GM12801 (cell line): ENCODE results near the gene TBC1D22A.

ENCODE experiments used
- TF ChIP-seq, protein P1 (sequence below): IDR thresholded peaks from one replicate; pipeline ENCODE4 v1.5.1; 2011; ENCODE audit warnings: control low read depth; ENCODE audit not compliant: insufficient read length; ENCODE audit errors: extremely low read depth

Gene TBC1D22A

DNA sequence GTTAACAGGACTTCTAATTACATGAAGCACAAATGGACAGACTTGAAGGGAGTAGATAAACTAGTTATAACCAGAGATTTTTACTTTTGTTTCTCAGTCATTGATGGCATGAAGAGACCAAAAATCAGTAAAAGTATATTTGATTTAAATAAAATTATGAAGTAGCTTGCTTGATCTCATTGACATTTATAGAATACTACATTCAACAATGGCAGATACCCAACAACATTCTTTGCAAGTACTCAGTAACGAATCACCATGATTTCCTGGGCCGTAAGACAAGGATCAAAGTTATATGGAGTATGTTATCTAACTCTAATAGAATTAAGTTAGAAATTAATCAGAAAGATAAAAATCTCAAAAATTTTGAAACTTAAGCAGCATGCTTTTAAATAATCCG, 317.6 kb downstream of the TBC1D22A start:
- TF ChIP-seq, protein P1, sequence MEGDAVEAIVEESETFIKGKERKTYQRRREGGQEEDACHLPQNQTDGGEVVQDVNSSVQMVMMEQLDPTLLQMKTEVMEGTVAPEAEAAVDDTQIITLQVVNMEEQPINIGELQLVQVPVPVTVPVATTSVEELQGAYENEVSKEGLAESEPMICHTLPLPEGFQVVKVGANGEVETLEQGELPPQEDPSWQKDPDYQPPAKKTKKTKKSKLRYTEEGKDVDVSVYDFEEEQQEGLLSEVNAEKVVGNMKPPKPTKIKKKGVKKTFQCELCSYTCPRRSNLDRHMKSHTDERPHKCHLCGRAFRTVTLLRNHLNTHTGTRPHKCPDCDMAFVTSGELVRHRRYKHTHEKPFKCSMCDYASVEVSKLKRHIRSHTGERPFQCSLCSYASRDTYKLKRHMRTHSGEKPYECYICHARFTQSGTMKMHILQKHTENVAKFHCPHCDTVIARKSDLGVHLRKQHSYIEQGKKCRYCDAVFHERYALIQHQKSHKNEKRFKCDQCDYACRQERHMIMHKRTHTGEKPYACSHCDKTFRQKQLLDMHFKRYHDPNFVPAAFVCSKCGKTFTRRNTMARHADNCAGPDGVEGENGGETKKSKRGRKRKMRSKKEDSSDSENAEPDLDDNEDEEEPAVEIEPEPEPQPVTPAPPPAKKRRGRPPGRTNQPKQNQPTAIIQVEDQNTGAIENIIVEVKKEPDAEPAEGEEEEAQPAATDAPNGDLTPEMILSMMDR = no peak

DNA sequence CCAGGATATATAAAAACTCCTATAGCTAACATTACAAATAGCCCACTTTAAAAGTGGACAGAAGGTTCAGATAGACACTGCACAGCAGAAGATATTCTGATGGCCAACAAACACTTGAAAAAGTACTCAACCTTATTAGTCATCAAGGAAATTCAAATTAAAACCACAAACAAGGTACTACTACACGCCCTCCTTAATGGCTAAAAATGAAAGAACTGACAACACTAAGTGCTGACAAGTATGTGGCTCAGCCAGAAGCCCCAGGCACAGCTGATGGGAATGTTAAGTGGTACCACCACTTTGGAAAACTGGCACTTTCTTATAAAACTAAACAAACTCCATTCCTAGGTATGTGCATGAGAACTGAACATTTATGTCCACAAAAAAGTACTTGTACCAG, 320.1 kb downstream of the TBC1D22A start:
- TF ChIP-seq, protein P1 = no peak

DNA sequence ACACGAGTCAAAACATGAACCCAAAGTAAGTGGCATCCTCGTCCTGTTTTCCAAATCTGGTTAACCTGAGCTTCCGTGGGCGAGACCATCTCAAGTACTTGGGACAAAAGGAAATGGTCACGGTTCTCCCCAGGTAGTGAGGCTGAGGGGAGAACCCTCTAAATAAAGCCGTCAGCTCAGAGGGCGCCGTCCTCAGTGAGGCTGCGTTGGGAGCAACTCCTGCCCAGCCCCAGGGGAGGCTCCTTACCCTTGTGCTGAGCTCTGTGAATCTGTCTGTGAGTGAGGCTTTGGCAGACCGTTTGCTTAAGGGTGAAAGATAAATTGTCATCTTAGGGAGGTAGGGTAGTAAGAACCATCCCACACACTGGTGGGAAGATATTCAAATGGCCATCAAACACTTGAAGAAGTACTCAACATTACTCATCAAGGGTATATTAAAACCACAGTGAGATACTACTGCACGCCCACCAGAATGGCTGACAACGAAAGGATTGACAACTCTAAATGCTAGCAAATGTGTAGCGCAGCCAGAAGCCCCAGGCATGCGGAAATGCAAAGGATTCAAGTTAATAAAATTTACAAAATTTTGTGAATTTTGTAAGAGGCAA, 321.0 kb downstream of the TBC1D22A start:
- TF ChIP-seq, protein P1 = no peak

DNA sequence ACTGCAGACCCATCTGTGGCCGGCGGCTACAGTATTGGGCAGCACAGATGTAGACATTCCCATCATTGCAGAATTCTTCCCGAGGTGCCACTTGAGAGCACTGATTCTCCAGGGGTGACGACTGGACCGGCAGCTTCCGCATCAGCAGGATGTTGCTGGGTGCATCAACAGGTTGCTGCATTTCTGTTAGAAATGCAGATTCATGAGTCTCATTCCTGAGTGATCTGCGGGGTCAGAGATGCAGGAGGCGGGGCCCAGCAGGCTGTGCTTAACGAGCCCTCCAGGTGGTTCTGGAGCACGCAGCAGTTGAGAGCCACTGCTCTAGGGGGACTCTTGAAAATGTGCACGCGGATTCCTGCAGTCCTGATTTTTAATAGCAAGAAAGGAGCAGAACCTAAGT, 321.8 kb downstream of the TBC1D22A start:
- TF ChIP-seq, protein P1 = no peak

DNA sequence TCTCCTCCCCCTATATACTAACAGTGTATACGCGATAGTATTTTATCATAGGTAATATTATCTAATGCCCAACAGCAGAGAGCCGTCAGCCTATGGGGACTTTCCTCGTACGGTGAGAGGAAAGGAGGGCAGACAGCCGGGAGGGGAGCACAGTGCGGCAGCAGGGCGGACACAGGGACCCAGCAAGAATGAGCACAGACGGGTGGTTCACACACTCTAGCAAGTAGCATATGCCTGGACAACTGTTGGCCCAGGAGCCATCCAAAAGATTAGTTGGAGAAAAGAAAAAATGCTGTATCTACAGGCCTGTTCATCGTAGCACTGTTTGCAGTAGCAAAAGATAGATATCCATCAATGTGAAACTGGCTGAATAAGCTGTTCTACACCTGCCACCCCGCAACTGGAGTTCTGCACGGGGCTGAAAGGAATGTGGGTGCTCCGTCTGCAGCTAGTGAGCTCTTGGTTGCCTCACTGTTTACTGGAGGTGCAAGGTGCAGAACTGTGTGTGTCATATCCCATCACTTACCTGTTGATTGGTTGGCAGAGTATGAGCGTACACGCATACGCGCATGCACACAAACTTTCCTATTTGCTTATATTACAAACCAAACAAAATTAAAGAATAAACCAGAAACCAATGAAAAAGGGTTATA, 324.3 kb downstream of the TBC1D22A start:
- TF ChIP-seq, protein P1 = no peak

DNA sequence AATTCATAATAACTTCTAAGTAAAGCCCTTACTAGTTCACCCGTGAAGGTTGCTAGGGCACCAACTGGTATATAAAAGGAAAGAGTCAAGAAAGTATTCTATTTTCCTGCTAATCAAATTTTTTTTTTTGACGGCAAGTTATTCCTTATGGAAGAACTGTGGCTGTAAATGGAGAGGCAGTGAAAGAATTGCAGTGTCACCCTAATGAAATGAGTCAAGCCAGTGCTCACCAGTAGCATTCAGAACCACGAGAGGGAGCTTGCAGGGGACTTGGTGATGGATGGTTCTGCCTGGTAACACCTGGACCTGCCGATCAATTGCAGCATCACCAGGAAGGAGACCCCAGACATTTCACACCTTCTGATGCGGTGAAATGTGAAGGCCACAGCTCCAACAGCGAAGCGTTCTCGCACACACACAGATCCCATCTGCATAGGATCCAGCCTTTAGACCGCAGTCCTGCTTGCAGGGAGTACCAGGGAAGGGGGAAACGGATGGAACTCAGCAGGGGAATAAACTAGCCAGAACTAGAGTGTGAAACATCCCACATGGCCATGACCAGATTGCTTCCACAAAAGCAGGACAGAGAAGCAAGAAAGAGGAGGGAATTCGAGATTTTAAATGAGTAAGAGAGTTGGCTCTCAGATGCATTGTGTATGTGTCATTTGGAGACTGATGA, 326.2 kb downstream of the TBC1D22A start:
- TF ChIP-seq, protein P1 = no peak

DNA sequence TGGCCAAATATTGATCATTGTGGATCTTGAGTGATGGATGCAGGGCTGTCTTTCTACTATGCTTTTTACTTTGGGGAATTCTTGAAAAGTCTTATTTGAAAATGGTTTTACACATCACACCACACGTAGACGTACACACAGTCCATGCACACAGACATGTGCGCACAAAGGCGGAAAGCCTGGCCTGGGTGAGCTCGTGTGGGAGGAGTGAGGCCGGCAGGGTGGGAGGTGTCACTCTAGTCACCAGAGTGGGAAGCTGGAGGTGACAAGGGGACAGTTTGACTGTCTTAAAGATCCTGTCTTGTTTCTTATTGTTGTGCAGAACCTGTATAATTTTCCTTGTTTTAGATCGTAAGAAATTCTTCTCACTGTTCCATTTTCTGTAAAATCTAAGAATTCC, 326.9 kb downstream of the TBC1D22A start:
- TF ChIP-seq, protein P1 = no peak
